GM12878 (cell line): Measurements from ENCODE around the gene SVEP1. TPM values are rescaled to one million over a fixed set of nuclear protein-coding genes. Genes with fewer than 3 reads are reported as not detected.

Experiments
- ATAC-seq: fragments of 200-7000 bp; cut with Tn5 transposase; 3 replicates; pipeline ENCODE4 v1.9.1; 2020; ENCODE audit warnings: mild to moderate bottlenecking, moderate library complexity
- BruUV-seq: library from RNA; stranded (reverse); fragments of 400-500 nt; replicated peaks from 2 replicates; lab custom pipeline; 2021; lab: Mats Ljungman, UMichigan
- CTCF ChIA-PET: fragments of 300-600 bp; sonication (Branson Sonifier 250); formaldehyde crosslinking; extraction: SDS; loops from one replicate; lab custom pipeline; 2021; ENCODE audit warnings: inconsistent platforms; lab: Yijun Ruan, JAX
- POLR2A ChIA-PET: fragments of 350-600 bp; formaldehyde crosslinking; extraction: SDS; loops from one replicate; lab custom pipeline; 2021; ENCODE audit warnings: inconsistent platforms; lab: Charles Lee
- RAD21 ChIA-PET: fragments of 300-600 bp; sonication (Branson Sonifier 250); formaldehyde crosslinking; loops from one replicate; lab custom pipeline; 2023; ENCODE audit warnings: antibody characterized with exemption; ENCODE audit not compliant: unreplicated experiment; lab: Charles Lee
- SMC1A ChIA-PET: fragments of 300-600 bp; sonication (Branson Sonifier 250); formaldehyde crosslinking; loops from one replicate; lab custom pipeline; 2023; ENCODE audit not compliant: unreplicated experiment, uncharacterized antibody; lab: Charles Lee
- DNase-seq: peaks from one replicate; pipeline ENCODE4 v3.0.0-alpha.2; 2011; ENCODE audit warnings: low read depth, low spot score
- FAIRE-seq: peaks from 3 replicates; lab custom pipeline; 2011; peaks lifted over from hg19 to GRCh38; lab: Jason Lieb, UNC
- H2AFZ ChIP-seq: 2 replicates; pipeline ENCODE4 v1.6.0; 2011; ENCODE audit warnings: low read depth, low read length, control low read depth; ENCODE audit not compliant: control insufficient read depth
- H3K27ac ChIP-seq: 2 replicates; pipeline ENCODE4 v1.5.1; 2011; ENCODE audit warnings: control low read depth; ENCODE audit not compliant: control insufficient read depth, insufficient read depth
- H3K27me3 ChIP-seq, 2 experiments: replicated peaks in 1 of 2; 2 replicates each; pipeline versions ENCODE4 v1.6.0 to v1.6.1; 2011; ENCODE audit warnings: low read length in 1 of 2; ENCODE audit not compliant: control insufficient read depth in 2 of 2, insufficient read depth in 2 of 2
- H3K36me3 ChIP-seq, 2 experiments: 2 replicates each; pipeline ENCODE4 v1.5.1; 2011; ENCODE audit warnings: low read length in 1 of 2; ENCODE audit not compliant: control insufficient read depth in 2 of 2, insufficient read depth in 2 of 2
- H3K4me1 ChIP-seq: 2 replicates; pipeline ENCODE4 v1.6.1; 2011; ENCODE audit warnings: mild to moderate bottlenecking, low read length, moderate library complexity, mixed read lengths; ENCODE audit not compliant: control insufficient read depth, insufficient read depth
- H3K4me2 ChIP-seq: 2 replicates; pipeline ENCODE4 v1.6.0; 2011; ENCODE audit warnings: control low read depth; ENCODE audit not compliant: control insufficient read depth, insufficient read depth
- H3K4me3 ChIP-seq: fragments of 200-600 bp; sonication (generic); 2 replicates; pipeline ENCODE4 v1.5.1; 2016
- H3K79me2 ChIP-seq: 2 replicates; pipeline ENCODE4 v1.6.0; 2011; ENCODE audit warnings: low read length; ENCODE audit not compliant: control insufficient read depth, insufficient read depth
- H3K9ac ChIP-seq: 2 replicates; pipeline ENCODE4 v1.8.0; 2011; ENCODE audit warnings: low read length, control low read depth, mixed read lengths; ENCODE audit not compliant: control insufficient read depth, insufficient read depth
- H3K9me3 ChIP-seq: replicated peaks from 3 replicates; pipeline ENCODE4 v1.5.1; 2011; ENCODE audit warnings: mild to moderate bottlenecking, low read length; ENCODE audit not compliant: control insufficient read depth, insufficient read depth
- H4K20me1 ChIP-seq: 2 replicates; pipeline ENCODE4 v1.6.0; 2011; ENCODE audit not compliant: control insufficient read depth, insufficient read depth
- DPF2 ChIP-seq: fragments of 450-650 bp; IDR thresholded peaks from 2 replicates; pipeline ENCODE4 v1.6.1; 2017; ENCODE audit warnings: mild to moderate bottlenecking
- FOXK2 ChIP-seq: fragments of 450-650 bp; IDR thresholded peaks from 2 replicates; pipeline ENCODE4 v1.6.1; 2017; ENCODE audit warnings: mild to moderate bottlenecking, moderate library complexity
- HDAC6 ChIP-seq: fragments of 200-600 bp; sonication (generic); IDR thresholded peaks from one replicate; pipeline ENCODE4 v1.8.0; 2017; ENCODE audit warnings: antibody characterized with exemption; ENCODE audit not compliant: unreplicated experiment
- JUNB ChIP-seq: IDR thresholded peaks from 2 replicates; pipeline ENCODE4 v1.6.1; 2016; ENCODE audit warnings: antibody characterized with exemption, mild to moderate bottlenecking
- KAT2A ChIP-seq: conservative IDR thresholded peaks from 2 replicates; pipeline ENCODE4 v1.6.1; 2011; ENCODE audit warnings: low read depth, low read length; ENCODE audit not compliant: control insufficient read depth
- NBN ChIP-seq: fragments of 450-650 bp; IDR thresholded peaks from 2 replicates; pipeline ENCODE4 v1.6.1; 2016
- PAX5 ChIP-seq: IDR thresholded peaks from 2 replicates; pipeline ENCODE4 v1.6.1; 2011; ENCODE audit warnings: low read depth, low read length, borderline replicate concordance
- POU2F2 ChIP-seq: IDR thresholded peaks from 3 replicates; pipeline ENCODE4 v1.6.1; 2011; ENCODE audit warnings: low read depth, mild to moderate bottlenecking, low read length, borderline replicate concordance
- RAD51 ChIP-seq: fragments of 450-650 bp; IDR thresholded peaks from 2 replicates; pipeline ENCODE4 v1.6.1; 2016; ENCODE audit warnings: moderate library complexity, mild to moderate bottlenecking, inconsistent platforms
- RFX5 ChIP-seq: IDR thresholded peaks from 2 replicates; pipeline ENCODE4 v1.6.1; 2011; ENCODE audit warnings: low read depth, low read length, improper control_type of control experiment
- SIX5 ChIP-seq: IDR thresholded peaks from 2 replicates; pipeline ENCODE4 v1.6.1; 2011; ENCODE audit warnings: mild to moderate bottlenecking, low read depth, low read length, moderate library complexity; ENCODE audit not compliant: severe bottlenecking
- YY1 ChIP-seq: IDR thresholded peaks from 2 replicates; pipeline ENCODE4 v1.6.1; 2011; ENCODE audit warnings: low read depth, mild to moderate bottlenecking, low read length
- ZBED1 ChIP-seq: IDR thresholded peaks from 2 replicates; pipeline ENCODE4 v1.6.1; 2016; ENCODE audit warnings: borderline replicate concordance
- WGBS: methylation state at CpG from one replicate; pipeline ENCODE4 v1.1.6; 2016; ENCODE audit warnings: low lambda C conversion rate; ENCODE audit not compliant: insufficient replicate concordance, insufficient coverage; ENCODE audit errors: missing lambda C conversion rate; 5-methylcytosine and 5-hydroxymethylcytosine counted together
- in situ Hi-C: fragments of 300-500 bp; cut with MboI; formaldehyde crosslinking; loops from 9 replicates; pipeline ENCODE4 v1.14.3; 2018; ENCODE audit warnings: mixed read lengths
- intact Hi-C: fragments of 100-400 bp; cut with micrococcal nuclease; formaldehyde crosslinking; loops from one replicate; pipeline ENCODE4 v1.14.2; 2022; ENCODE audit not compliant: unreplicated experiment
- polyA plus RNA-seq, 11 experiments: library from polyadenylated mRNA; depleted of rRNA in 4 of 11; unstranded in 6 of 11; stranded (reverse) in 5 of 11; fragments of >200 nt; fragmentation: Nextera tagmentation in 4 of 11; fragmentation: Illumina TruSeq in 1 of 11; extraction: Ambion mirVana in 4 of 11; extraction: Trizol in 1 of 11; gene quantifications; 1 replicate in 1 of 11; 2 replicates in 10 of 11; pipeline versions ENCODE4 v1.2.1 to v1.2.3, GENCODE V29; 2011 to 2016; ENCODE audit warnings: inconsistent platforms in 2 of 11, missing spikeins in 2 of 11, low read depth in 1 of 11
- total RNA-seq, 4 experiments: library from RNA; depleted of rRNA in 3 of 4; stranded (reverse); fragments of >200 nt in 3 of 4; fragmentation: Illumina TruSeq in 1 of 4; extraction: Trizol in 1 of 4; gene quantifications; 2 replicates each; pipeline versions ENCODE4 v1.2.1 to v1.2.3, GENCODE V29; 2013 to 2021
- TF ChIP-seq, protein P1 (sequence below): IDR thresholded peaks from 2 replicates; pipeline ENCODE4 v1.6.1; 2011; ENCODE audit warnings: low read depth, low read length, improper control_type of control experiment, borderline replicate concordance

SVEP1 gene
- total and polyA plus RNA-seq, 10 of the 15 experiments (the other 5 are each of a cell fraction or from before 2014, with no cell fraction given) = under 0.01 to 0.05 (median 0.01) TPM; not detected in 5

DNA sequence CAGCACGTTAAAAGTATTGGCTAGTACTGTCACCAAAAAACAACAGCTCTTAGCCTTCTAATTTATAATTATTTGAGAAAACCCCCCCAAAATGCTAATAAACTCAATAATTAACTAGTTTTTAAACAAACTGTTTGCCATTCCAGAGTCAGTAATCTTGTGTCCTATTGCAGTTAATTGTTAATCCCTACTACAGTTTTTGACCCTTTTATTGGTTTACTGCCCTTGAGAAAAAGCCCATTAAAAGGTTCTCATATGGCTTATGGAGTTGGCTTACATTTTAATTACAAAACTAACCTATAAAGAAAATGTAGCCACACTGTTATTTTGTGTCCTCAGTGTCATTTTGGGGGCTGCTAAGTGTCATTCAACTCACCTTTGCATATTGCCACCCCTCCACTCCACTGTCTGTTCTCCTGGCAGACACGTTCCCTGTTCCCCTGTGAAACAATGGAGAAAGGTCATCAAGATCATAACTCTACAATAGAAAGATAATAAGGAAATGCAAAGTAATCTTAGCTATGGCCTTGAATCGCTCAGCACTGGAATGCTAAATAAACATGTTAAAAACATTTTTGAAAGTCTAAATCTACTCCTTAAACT is 190.3 kb downstream of the SVEP1 start:
- in situ Hi-C loops = no loop called here
- CTCF ChIA-PET = no interaction called here
- BruUV-seq = no TSS peak
- Histone ChIP-seq H3K9me3 (no peaks in the 10 kb centered on the region), H3K79me2 (no peaks in the 10 kb centered on the region), H3K27me3 (no peaks in the 10 kb centered on the region), H3K4me1 (no peaks in the 10 kb centered on the region), H3K36me3 (no peaks in the 10 kb centered on the region), H3K4me2 (no peak overlapping the region), H3K4me3 (no peak overlapping the region), H2AFZ (no peak overlapping the region), H3K27ac (no peak overlapping the region), H4K20me1 (no peaks in the 10 kb centered on the region), H3K9ac (no peak overlapping the region)
- 29% methylated on average over 3 of the region's 3 CpGs for WGBS
- FAIRE-seq (no peak), ATAC-seq (no peak), DNase-seq (no peak)
- POLR2A ChIA-PET = no interaction called here
- intact Hi-C loops = no loop called here
- RAD21 ChIA-PET = no interaction called here
- TF ChIP-seq NBN (no peak), HDAC6 (no peak), SIX5 (no peak), JUNB (no peak), PAX5 (no peak), RFX5 (no peak), ZBED1 (no peak), POU2F2 (no peak)
- SMC1A ChIA-PET = no interaction called here

DNA sequence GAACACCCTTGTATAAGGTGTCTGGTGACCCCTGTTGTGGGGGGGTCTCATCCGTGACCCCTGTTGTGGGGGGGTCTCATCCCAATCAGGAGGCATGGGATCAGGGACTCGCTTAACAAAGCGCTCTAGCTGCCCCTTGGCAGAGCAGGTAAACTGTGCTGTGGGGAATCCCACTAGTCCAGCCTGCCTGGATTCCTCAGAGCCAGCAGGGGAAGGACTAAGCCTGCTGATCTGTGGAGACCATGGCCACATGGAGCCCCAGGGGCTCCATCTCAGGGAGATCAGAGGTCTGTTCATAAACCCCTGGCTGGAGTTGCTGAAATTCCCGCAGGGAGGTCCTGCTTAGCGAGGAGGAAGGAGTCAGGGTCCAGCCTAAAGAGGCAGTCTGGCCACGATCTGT is 196.1 kb downstream of the SVEP1 start:
- H3K79me2 ChIP-seq = no peaks in the 10 kb centered on the region
- WGBS = 33% methylated on average over 3 of the region's 6 CpGs
- H3K9ac ChIP-seq = no peak overlapping the region
- intact Hi-C loops (no loop called here), in situ Hi-C loops (no loop called here)
- H3K27ac ChIP-seq = no peak overlapping the region
- no peaks in the 10 kb centered on the region for H3K4me1 ChIP-seq
- ChIA-PET RAD21 (no interaction called here), CTCF (no interaction called here), SMC1A (no interaction called here), POLR2A (no interaction called here)
- TF ChIP-seq RAD51 (no peak), DPF2 (no peak), FOXK2 (no peak), YY1 (no peak), KAT2A (no peak)
- TF ChIP-seq, protein P1, sequence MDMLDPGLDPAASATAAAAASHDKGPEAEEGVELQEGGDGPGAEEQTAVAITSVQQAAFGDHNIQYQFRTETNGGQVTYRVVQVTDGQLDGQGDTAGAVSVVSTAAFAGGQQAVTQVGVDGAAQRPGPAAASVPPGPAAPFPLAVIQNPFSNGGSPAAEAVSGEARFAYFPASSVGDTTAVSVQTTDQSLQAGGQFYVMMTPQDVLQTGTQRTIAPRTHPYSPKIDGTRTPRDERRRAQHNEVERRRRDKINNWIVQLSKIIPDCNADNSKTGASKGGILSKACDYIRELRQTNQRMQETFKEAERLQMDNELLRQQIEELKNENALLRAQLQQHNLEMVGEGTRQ = no peak
- no peak for FAIRE-seq
- no peak overlapping the region for H3K4me2 ChIP-seq
- no peak for DNase-seq
- no peak overlapping the region for H3K4me3 ChIP-seq
- no peaks in the 10 kb centered on the region for H3K36me3 ChIP-seq
- no TSS peak for BruUV-seq
- H3K9me3 ChIP-seq = no peaks in the 10 kb centered on the region
- no peaks in the 10 kb centered on the region for H4K20me1 ChIP-seq
- no peaks in the 10 kb centered on the region for H3K27me3 ChIP-seq
- ATAC-seq = no peak
- no peak overlapping the region for H2AFZ ChIP-seq
